COR-L47 (cell line): ENCODE data around the gene PGBD4.
"Not testable (repeated sequence)": the region's sequence is repeated elsewhere in the genome, so short reads cannot be mapped to it uniquely, and the experiment has no call there.

ENCODE experiments used
- DNase-seq: peaks from one replicate; lab custom pipeline; 2025; lab: John Stamatoyannopoulos, UW

PGBD4 gene

GRCh38 chr15:34114215-34114614, 12.3 kb downstream of the PGBD4 start:
- DNase-seq = no peak

DNA sequence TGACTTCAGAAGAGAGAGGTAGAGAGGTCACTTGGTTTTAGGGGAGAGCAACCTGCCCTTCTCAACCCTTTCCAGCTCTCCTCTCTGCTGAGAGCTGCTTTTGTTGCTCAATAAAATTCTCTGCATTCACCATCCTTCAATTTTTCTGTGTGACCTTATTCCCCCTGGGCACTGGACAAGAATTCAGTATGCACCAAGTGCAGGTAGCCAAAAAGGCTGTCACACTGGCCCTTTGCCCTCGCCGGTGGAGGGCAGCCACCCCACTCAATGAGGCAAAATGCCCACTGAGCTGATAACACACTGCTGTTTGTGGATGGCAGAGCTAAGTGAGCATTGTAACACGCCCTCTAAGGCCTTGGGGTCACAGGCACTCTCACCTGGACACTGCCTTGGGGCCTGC, 12.9 kb downstream of the PGBD4 start:
- no peak for DNase-seq

- DNase-seq = no peak
These were observed 14.7 kb downstream of the PGBD4 start for GRCh38 chr15:34116620-34117019.

GRCh38 chr15:34119291-34119690, 17.4 kb downstream of the PGBD4 start:
- DNase-seq = no peak

- not testable (repeated sequence) for DNase-seq
These were observed 18.5 kb downstream of the PGBD4 start for GRCh38 chr15:34120420-34120819.

DNA sequence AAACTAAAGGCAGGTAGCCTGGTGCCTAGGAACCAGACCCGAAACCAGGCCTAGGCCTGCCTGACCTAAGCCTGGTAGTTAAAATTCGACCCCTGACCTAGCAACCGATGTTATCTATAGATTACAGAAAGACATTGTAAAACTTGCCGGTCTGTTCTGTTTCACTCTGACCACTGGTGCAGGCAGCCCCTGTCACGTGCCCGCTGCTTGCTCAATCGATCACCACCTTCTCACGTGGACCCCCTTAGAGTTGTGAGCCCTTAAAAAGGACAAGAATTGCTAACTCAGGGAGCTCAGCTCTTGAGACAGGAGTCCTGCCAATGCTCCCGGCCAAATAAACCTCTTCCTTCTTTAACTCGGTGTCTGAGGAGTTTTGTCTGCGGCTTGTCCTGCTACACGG, 19.9 kb downstream of the PGBD4 start:
- not testable (repeated sequence) for DNase-seq

DNA sequence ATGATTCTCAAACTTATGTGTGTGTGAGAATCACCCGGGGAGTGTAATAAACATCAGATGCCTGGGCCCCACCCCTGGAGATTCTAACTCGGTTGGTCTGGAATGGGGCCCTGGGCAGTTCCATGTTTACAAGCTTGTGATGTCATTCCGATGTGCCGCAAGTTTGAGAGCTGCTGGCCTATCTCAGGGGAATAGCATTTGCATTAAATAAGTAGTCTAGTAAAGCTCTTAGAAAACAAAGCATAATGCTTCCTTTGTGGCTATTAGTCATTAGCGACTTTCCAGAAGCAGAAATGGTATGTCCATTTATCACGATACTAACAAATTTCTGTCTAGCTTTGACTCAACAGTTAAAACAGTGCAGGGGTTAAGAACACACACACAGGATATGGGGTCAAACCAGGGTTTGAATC, 20.9 kb downstream of the PGBD4 start:
- no peak for DNase-seq

DNA sequence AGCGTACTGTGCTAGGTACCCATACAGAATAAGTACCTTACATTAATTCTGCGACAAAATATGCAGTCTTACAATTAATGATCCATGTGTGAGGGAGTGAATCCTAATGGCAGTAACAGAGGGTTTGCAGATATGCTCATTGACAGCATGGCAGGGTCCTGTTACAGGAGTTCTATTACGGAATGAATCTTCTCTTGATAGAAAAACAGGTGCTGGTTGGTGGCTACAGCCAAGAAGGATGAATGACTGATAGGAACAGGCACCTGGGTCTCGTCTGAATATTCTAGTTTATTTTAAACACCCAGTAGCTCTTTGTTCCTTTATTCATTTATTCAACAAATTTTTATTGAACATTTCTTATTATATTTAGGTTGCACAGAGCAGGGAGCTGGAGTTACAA, 22.8 kb downstream of the PGBD4 start:
- DNase-seq = no peak

- DNase-seq = no peak
These were observed 24.1 kb downstream of the PGBD4 start for GRCh38 chr15:34125945-34126344.

DNA sequence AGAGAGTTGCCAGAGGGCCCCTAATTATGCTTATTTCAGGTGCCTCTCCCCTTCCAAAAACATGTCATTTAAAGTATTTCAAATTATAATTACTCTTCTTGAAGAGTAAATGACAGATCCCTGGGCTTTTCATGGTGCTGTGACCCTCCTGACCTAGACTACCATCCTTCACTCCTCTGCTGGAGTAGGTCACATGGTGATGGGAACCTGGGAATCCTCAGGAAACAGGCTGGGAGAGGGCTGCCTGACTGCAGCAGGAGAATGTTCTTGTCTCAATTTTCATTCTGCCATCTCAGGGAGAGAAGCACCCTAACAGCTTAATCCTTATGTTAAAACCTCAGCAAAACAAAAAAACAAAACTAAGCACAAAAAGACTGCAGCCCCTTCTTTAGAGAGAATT, 24.6 kb downstream of the PGBD4 start:
- no peak for DNase-seq

DNA sequence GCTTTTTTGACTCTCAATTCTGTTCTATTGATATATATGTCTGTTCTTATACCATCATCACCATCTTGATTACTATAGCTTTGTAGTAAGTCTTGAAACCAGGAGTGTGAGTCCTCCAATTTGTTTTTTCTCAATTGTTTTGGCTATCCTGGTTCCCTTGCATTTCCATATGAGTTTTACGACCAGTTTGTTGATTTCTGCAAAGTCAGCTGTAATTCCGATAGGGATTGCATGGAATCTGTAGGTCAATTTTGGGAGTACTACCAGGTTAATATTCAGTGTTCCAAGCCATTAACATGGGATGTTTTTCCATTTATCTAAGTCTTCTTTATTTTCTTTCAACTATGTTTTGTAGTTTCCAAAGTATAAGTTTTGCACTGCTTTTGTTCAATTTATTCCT, 27.0 kb downstream of the PGBD4 start:
- DNase-seq = no peak

- DNase-seq = no peak
These were observed 31.0 kb downstream of the PGBD4 start for GRCh38 chr15:34132881-34133280.

DNA sequence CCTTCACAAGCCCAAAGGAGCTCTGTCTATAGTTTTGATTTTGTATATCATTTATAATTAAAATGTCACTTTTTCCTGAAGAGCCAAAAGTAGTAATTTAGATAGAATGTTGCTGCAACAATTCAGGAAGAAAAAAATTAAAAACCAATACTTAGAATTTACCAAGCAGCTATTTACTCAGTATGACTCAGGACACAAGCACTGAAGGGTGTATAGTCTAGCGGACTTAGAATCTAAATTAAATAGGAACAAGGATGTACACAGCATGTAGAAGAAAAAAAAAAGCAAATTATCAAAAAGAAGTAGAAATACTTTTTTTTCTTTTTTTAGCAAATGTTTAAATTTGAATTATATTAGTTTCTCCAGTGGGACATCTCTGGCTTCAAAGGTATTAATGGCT, 31.6 kb downstream of the PGBD4 start:
- no peak for DNase-seq

DNA sequence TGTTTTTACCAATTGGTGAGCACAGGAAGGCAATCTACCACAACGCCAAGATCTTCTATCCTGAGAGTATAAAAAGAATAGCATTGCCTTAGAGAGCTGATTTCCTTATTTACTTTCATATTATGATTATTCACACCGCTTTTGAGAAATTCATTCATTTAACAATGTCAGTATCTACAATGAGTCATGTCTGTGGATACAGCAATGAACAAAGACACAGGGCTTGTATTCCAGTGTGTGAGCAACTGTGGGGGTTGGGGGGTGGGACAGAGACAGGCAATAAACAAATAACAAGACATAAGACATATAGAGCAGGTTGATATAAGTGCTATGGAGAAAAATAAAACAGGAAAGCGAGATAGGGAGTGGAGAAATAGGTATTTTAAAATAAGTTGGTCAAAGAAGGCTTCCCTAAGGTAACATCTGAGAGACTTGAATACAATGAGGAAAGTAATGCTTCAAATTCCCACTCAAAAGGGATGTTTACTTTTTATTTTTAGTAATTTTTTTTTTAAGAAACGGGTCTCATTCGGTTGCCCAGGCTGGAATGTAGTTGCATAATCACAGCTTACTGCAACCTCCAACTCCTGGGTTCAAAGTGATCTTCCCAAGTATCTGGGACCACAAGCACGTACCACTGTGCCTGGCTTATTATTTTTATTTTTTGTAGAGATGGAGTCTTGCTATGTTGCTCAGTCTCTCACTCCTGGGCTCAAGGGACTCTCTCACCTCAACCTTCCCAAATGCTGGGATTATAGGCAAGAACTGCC, 45.7 kb downstream of the PGBD4 start:
- DNase-seq = no peak

DNA sequence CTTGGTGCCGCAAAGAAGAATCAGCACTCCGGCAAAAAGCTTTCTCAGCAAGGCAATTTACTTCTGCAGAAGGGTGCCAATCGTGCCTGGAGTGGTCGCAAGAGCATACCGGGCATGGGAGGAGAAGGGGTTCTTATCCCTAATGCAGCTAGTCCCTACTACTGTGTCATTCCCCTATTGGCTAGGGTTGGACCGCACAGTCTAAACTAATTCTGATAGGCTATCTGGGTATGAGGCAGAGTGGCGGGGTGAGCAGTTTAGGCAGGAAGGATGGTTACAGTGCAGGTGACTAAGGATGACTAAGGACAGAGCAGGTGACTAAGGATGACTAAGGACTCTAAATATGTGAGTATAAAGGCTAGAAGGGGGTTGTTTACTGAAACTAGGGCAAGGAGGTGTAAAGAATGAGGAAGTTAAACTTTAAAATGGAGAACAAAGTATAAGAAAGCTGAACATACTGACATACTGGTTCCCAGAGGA, 52.9 kb downstream of the PGBD4 start:
- DNase-seq = no peak

GRCh38 chr15:34155859-34156258, 54.0 kb downstream of the PGBD4 start:
- DNase-seq = no peak
